Neural cell (in vitro differentiated cells): ENCODE results near the gene STAC3. TPM values are rescaled to one million over a fixed set of nuclear protein-coding genes. Genes with fewer than 3 reads are reported as not detected.
A peak's percentile ranks its signal among the peaks of the same experiment; 100 is the strongest.

Source experiments
- H2AFZ ChIP-seq: fragments of 200-600, 300-800 bp; sonication (generic), shearing (Covaris generic); 2 replicates; pipeline ENCODE4 v1.6.0; 2014; ENCODE audit warnings: low read depth, mild to moderate bottlenecking, antibody characterized with exemption, low read length, moderate library complexity
- H3F3A ChIP-seq: fragments of 200-600 bp; shearing (Covaris generic); 2 replicates; pipeline ENCODE4 v1.6.1; 2016; ENCODE audit warnings: mild to moderate bottlenecking, moderate library complexity, mixed read lengths, antibody characterized with exemption, low read length; ENCODE audit not compliant: insufficient read depth, poor library complexity, severe bottlenecking
- H3K27ac ChIP-seq: fragments of 200-600, 300-800 bp; sonication (generic), shearing (Covaris generic); 2 replicates; pipeline ENCODE4 v1.5.1; 2014; ENCODE audit warnings: mild to moderate bottlenecking, low read length, moderate library complexity
- H3K27me3 ChIP-seq: fragments of 300-800, 200-600 bp; sonication (generic), shearing (Covaris generic); 2 replicates; pipeline ENCODE4 v1.6.0; 2014; ENCODE audit warnings: mild to moderate bottlenecking, low read depth, low read length, moderate library complexity; ENCODE audit not compliant: insufficient read depth
- H3K36me3 ChIP-seq: fragments of 300-800, 200-600 bp; sonication (generic), shearing (Covaris generic); 2 replicates; pipeline ENCODE4 v1.5.1; 2014; ENCODE audit warnings: mild to moderate bottlenecking, antibody characterized with exemption, low read length, moderate library complexity; ENCODE audit not compliant: insufficient read depth
- H3K4me2 ChIP-seq: fragments of 300-800, 200-600 bp; sonication (generic), shearing (Covaris generic); 2 replicates; pipeline ENCODE4 v1.6.0; 2014; ENCODE audit warnings: mild to moderate bottlenecking, low read length
- H3K4me3 ChIP-seq: fragments of 300-800, 200-600 bp; sonication (generic), shearing (Covaris generic); 2 replicates; pipeline ENCODE4 v1.5.1; 2014; ENCODE audit warnings: mild to moderate bottlenecking, low read length, moderate library complexity
- H3K79me2 ChIP-seq: fragments of 200-600 bp; shearing (Covaris generic); replicated peaks from 2 replicates; pipeline ENCODE4 v1.6.0; 2014; ENCODE audit warnings: mild to moderate bottlenecking, low read length, moderate library complexity; ENCODE audit not compliant: insufficient read depth
- H3K9ac ChIP-seq: fragments of 300-800, 200-600 bp; sonication (generic), shearing (Covaris generic); 2 replicates; pipeline ENCODE4 v1.6.1; 2016; ENCODE audit warnings: mild to moderate bottlenecking, low read length, mixed read lengths
- H3K9me2 ChIP-seq: fragments of 200-600 bp; shearing (Covaris generic); 2 replicates; pipeline ENCODE4 v1.6.1; 2016; ENCODE audit warnings: mild to moderate bottlenecking, low read length, mixed read lengths; ENCODE audit not compliant: insufficient read depth
- H3K9me3 ChIP-seq: fragments of 200-600, 300-800 bp; sonication (generic), shearing (Covaris generic); 2 replicates; pipeline ENCODE4 v1.6.1; 2016; ENCODE audit warnings: mild to moderate bottlenecking, mixed run types, low read length, moderate library complexity, mixed read lengths
- H4K20me1 ChIP-seq: fragments of 200-600 bp; shearing (Covaris generic); 2 replicates; pipeline ENCODE4 v1.6.1; 2016; ENCODE audit warnings: mild to moderate bottlenecking, mixed run types; ENCODE audit not compliant: insufficient read depth
- EP300 ChIP-seq: fragments of 450-650 bp; conservative IDR thresholded peaks from 2 replicates; pipeline ENCODE4 v1.6.1; 2014; ENCODE audit warnings: antibody characterized with exemption, mild to moderate bottlenecking, moderate library complexity; ENCODE audit not compliant: poor library complexity, severe bottlenecking
- EZH2 ChIP-seq: fragments of 200-600, 300-800 bp; shearing (Covaris generic), sonication (generic); IDR thresholded peaks from 2 replicates; pipeline ENCODE4 v1.6.1; 2014; ENCODE audit warnings: antibody characterized with exemption, low read length, borderline replicate concordance, mild to moderate bottlenecking; ENCODE audit not compliant: insufficient read depth, poor library complexity, severe bottlenecking
- MXI1 ChIP-seq: fragments of 450-650 bp; conservative IDR thresholded peaks from 2 replicates; pipeline ENCODE4 v1.6.1; 2014; ENCODE audit warnings: antibody characterized with exemption, mild to moderate bottlenecking; ENCODE audit not compliant: poor library complexity, severe bottlenecking
- POLR2AphosphoS5 ChIP-seq: IDR thresholded peaks from 2 replicates; pipeline ENCODE4 v1.6.1; 2012
- RAD21 ChIP-seq: fragments of 450-650 bp; conservative IDR thresholded peaks from 2 replicates; pipeline ENCODE4 v1.6.1; 2014; ENCODE audit warnings: antibody characterized with exemption, mild to moderate bottlenecking, moderate library complexity
- SMC3 ChIP-seq: fragments of 450-650 bp; conservative IDR thresholded peaks from 2 replicates; pipeline ENCODE4 v1.6.1; 2014; ENCODE audit warnings: antibody characterized with exemption, mild to moderate bottlenecking, moderate library complexity; ENCODE audit not compliant: poor library complexity
- TAF1 ChIP-seq: IDR thresholded peaks from 2 replicates; pipeline ENCODE4 v1.6.1; 2012; ENCODE audit warnings: low read depth
- polyA plus RNA-seq: library from polyadenylated mRNA; depleted of rRNA; stranded (reverse); fragments of >200 nt; gene quantifications from 2 replicates; pipeline ENCODE4 v1.2.3, GENCODE V29; 2014
- TF ChIP-seq, protein P1 (sequence below): IDR thresholded peaks from 2 replicates; pipeline ENCODE4 v1.6.1; 2012; ENCODE audit warnings: borderline replicate concordance
- TF ChIP-seq, protein P2 (sequence below): fragments of 450-650 bp; IDR thresholded peaks from 2 replicates; pipeline ENCODE4 v1.5.1; 2014; ENCODE audit warnings: antibody characterized with exemption, mild to moderate bottlenecking, moderate library complexity; ENCODE audit not compliant: poor library complexity, severe bottlenecking

STAC3 gene
- polyA plus RNA-seq, 1 donor from 2014 or later, result 1.3 TPM

DNA sequence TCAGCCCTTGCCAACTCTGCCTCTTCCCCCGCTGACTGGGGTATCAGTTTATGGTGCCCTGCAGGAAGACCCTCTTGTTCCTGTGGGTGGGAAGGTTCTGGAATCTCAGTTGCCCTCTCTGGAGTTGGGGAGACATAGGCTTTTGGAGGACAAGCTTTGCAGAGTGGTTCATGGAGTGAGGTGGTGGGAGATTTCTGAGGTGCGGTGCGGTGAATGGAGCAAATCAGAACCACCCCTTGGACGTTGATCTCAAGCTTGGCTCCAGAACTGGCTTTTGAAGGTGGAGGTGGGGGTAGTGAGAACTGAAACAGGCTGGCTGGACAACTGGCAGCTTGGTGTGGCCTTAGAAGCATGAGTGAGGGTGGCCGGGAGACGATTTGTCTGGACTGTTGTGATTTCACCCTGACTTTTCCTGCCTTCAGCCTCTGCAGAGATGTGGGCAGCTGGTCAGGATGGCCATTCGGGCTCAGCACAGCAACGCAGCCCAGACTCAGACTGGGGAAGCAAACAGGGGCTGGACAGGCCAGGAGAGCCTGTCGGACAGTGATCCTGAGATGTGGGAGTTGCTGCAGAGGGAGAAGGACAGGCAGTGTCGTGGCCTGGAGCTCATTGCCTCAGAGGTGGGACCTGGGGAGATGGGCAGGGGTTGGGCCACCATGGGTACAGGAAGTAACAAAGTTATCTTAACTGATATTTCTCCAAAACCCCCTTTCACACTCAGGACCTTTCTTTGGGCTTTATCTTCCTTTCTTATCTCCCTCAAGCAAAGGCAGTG, 20.4 kb downstream of the STAC3 start:
- H2AFZ ChIP-seq, result no peak overlapping the region
- no peaks in the 10 kb centered on the region for H3K9me3 ChIP-seq
- no peaks in the 10 kb centered on the region for H3K36me3 ChIP-seq
- peak overlapping the region; percentile 79 for H3K4me3 ChIP-seq
- peaks cover 23% of the 10 kb centered on the region for H3K27me3 ChIP-seq
- H4K20me1 ChIP-seq, result no peaks in the 10 kb centered on the region
- H3F3A ChIP-seq, result no peaks in the 10 kb centered on the region
- peak overlapping the region; percentile 62 for H3K9ac ChIP-seq
- H3K9me2 ChIP-seq, result no peaks in the 10 kb centered on the region
- H3K27ac ChIP-seq, result no peak overlapping the region
- peak overlapping the region; percentile 83 for H3K4me2 ChIP-seq
- no peaks in the 10 kb centered on the region for H3K79me2 ChIP-seq
- TF ChIP-seq, protein P1, sequence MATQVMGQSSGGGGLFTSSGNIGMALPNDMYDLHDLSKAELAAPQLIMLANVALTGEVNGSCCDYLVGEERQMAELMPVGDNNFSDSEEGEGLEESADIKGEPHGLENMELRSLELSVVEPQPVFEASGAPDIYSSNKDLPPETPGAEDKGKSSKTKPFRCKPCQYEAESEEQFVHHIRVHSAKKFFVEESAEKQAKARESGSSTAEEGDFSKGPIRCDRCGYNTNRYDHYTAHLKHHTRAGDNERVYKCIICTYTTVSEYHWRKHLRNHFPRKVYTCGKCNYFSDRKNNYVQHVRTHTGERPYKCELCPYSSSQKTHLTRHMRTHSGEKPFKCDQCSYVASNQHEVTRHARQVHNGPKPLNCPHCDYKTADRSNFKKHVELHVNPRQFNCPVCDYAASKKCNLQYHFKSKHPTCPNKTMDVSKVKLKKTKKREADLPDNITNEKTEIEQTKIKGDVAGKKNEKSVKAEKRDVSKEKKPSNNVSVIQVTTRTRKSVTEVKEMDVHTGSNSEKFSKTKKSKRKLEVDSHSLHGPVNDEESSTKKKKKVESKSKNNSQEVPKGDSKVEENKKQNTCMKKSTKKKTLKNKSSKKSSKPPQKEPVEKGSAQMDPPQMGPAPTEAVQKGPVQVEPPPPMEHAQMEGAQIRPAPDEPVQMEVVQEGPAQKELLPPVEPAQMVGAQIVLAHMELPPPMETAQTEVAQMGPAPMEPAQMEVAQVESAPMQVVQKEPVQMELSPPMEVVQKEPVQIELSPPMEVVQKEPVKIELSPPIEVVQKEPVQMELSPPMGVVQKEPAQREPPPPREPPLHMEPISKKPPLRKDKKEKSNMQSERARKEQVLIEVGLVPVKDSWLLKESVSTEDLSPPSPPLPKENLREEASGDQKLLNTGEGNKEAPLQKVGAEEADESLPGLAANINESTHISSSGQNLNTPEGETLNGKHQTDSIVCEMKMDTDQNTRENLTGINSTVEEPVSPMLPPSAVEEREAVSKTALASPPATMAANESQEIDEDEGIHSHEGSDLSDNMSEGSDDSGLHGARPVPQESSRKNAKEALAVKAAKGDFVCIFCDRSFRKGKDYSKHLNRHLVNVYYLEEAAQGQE, result no peak
- no peak for TF ChIP-seq EZH2
- TF ChIP-seq, protein P2, sequence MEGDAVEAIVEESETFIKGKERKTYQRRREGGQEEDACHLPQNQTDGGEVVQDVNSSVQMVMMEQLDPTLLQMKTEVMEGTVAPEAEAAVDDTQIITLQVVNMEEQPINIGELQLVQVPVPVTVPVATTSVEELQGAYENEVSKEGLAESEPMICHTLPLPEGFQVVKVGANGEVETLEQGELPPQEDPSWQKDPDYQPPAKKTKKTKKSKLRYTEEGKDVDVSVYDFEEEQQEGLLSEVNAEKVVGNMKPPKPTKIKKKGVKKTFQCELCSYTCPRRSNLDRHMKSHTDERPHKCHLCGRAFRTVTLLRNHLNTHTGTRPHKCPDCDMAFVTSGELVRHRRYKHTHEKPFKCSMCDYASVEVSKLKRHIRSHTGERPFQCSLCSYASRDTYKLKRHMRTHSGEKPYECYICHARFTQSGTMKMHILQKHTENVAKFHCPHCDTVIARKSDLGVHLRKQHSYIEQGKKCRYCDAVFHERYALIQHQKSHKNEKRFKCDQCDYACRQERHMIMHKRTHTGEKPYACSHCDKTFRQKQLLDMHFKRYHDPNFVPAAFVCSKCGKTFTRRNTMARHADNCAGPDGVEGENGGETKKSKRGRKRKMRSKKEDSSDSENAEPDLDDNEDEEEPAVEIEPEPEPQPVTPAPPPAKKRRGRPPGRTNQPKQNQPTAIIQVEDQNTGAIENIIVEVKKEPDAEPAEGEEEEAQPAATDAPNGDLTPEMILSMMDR, result no peak
- no peak for TF ChIP-seq SMC3
- TF ChIP-seq POLR2AphosphoS5, result no peak

DNA sequence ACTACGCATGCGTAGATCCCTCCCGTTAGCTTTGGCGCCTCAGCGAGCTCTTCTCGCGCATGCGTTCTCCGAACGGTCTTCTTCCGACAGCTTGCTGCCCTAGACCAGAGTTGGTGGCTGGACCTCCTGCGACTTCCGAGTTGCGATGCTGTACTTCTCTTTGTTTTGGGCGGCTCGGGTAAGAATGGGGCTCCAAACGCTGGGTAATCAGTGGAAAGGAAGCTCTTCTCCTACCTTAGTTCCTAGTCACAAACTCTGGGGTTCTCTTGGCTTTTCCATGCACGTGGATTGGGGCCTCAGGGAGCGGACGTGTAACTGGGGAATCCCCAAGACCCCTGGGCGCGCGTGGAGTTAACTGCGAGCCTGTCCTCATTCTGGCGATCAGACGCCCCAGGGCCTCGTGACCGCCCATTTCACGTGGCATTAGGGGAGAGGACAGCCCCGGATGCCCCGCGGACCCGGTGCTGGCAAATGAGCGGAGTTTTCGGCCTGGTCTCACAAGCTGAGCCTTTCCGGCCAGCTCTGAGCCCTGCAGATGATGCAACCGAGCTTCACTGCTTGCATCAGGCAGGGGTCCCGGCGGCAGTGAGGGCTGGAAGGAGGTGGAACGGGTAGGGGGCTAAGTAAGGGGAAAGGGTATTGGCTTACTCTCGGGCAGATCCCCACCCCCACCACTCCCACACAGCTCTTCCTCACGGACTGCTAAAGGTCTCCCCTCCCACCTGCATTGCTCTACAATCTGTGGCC, 21.2 kb downstream of the STAC3 start, which contains the start of gene SHMT2:
Gene SHMT2, plus strand, starts transcription at position 78 of the 747 bp plus-strand sequence. Its CDS starts 68 bp downstream, at position 146.
- Histone ChIP-seq H3K79me2 (no peaks in the 10 kb centered on the region), H3K9me2 (no peaks in the 10 kb centered on the region), H3K27me3 (peaks cover 31% of the 10 kb centered on the region), H2AFZ (peak within 1 kb of the TSS; percentile 27), H4K20me1 (no peaks in the 10 kb centered on the region), H3F3A (no peaks in the 10 kb centered on the region), H3K4me3 (peak within 1 kb of the TSS; percentile 79), H3K9ac (peak within 1 kb of the TSS; percentile 62), H3K27ac (no peak within 1 kb of the TSS), H3K9me3 (no peaks in the 10 kb centered on the region), H3K36me3 (no peaks in the 10 kb centered on the region), H3K4me2 (peak within 1 kb of the TSS; percentile 83)
- peak; percentile 39 for TF ChIP-seq POLR2AphosphoS5
- peak; percentile 93 for TF ChIP-seq MXI1
- TF ChIP-seq TAF1, result no peak
- TF ChIP-seq, protein P2, result no peak
- TF ChIP-seq, protein P1, result no peak
- no peak for TF ChIP-seq SMC3
- TF ChIP-seq EZH2, result no peak
- TF ChIP-seq EP300, result no peak
- TF ChIP-seq RAD21, result no peak
